BJ (cell line): ENCODE data around the gene TP53RK. TPM values are rescaled to one million over a fixed set of nuclear protein-coding genes. Genes with fewer than 3 reads are reported as not detected.

Source experiments
- CTCF ChIA-PET: fragments of 350-600 bp; formaldehyde crosslinking; extraction: SDS; loops from one replicate; lab custom pipeline; 2021; ENCODE audit warnings: antibody characterized with exemption, inconsistent platforms; lab: Yijun Ruan, JAX
- POLR2A ChIA-PET: fragments of 300-600 bp; sonication (Branson Sonifier 250); formaldehyde crosslinking; extraction: SDS; loops from one replicate; lab custom pipeline; 2021; ENCODE audit warnings: antibody characterized with exemption; lab: Charles Lee
- DNase-seq: peaks from one replicate; pipeline ENCODE4 v3.0.0-alpha.2; 2011; ENCODE audit warnings: low read depth
- H3K27me3 ChIP-seq: 2 replicates; pipeline ENCODE4 v1.6.0; 2011; ENCODE audit warnings: low read length; ENCODE audit not compliant: control insufficient read depth, insufficient read depth
- H3K36me3 ChIP-seq: 2 replicates; pipeline ENCODE4 v1.5.1; 2011; ENCODE audit warnings: low read length; ENCODE audit not compliant: control insufficient read depth, insufficient read depth
- H3K4me3 ChIP-seq: 2 replicates; pipeline ENCODE4 v1.5.1; 2011; ENCODE audit warnings: low read depth, mild to moderate bottlenecking, control low read depth, low read length
- CTCF ChIP-seq: IDR thresholded peaks from 2 replicates; pipeline ENCODE4 v1.5.1; 2011; ENCODE audit warnings: low read depth, mild to moderate bottlenecking, control low read depth, inconsistent platforms, low read length, moderate library complexity; ENCODE audit not compliant: insufficient read depth
- polyA plus RNA-seq: library from polyadenylated mRNA; depleted of rRNA; stranded (reverse); fragments of >200 nt; gene quantifications from 2 replicates; pipeline ENCODE4 v1.2.3, GENCODE V29; 2011

TP53RK gene
- polyA plus RNA-seq, 1 experiment = 7.2 TPM

GRCh38 chr20:46644733-46645132 is 44.5 kb downstream of the TP53RK start:
- Histone ChIP-seq H3K36me3 (no peaks in the 10 kb centered on the region), H3K4me3 (no peak overlapping the region), H3K27me3 (no peaks in the 10 kb centered on the region)
- POLR2A ChIA-PET = no interaction called here
- CTCF ChIA-PET = interaction anchor here (0.9 kb wide), 2 partner anchors 12 to 41 kb away, joined by 3 read pairs; no protein-coding TSS in a partner anchor
- no peak for DNase-seq
- no peak for TF ChIP-seq CTCF

- ChIA-PET POLR2A (no interaction called here), CTCF (no interaction called here)
These were observed 45.1 kb downstream of the TP53RK start for GRCh38 chr20:46644160-46644559.

GRCh38 chr20:46642969-46643343 is 46.3 kb downstream of the TP53RK start:
- no peaks in the 10 kb centered on the region for H3K36me3 ChIP-seq
- TF ChIP-seq CTCF = no peak
- CTCF ChIA-PET = interaction anchor here (1.7 kb wide), 1 partner anchor 10 kb away, joined by 4 read pairs; no protein-coding TSS in a partner anchor

More at GRCh38 chr20:46644160-46644559, 45.1 kb downstream of the TP53RK start:
- Histone ChIP-seq H3K4me3 (no peak overlapping the region), H3K36me3 (no peaks in the 10 kb centered on the region), H3K27me3 (no peaks in the 10 kb centered on the region)
- DNase-seq = no peak
- no peak for TF ChIP-seq CTCF

GRCh38 chr20:46642265-46642968 is 46.8 kb downstream of the TP53RK start:
- Histone ChIP-seq H3K27me3 (no peaks in the 10 kb centered on the region), H3K36me3 (no peaks in the 10 kb centered on the region), H3K4me3 (no peak overlapping the region)
- no peak for TF ChIP-seq CTCF
- POLR2A ChIA-PET = no interaction called here
- CTCF ChIA-PET = interaction anchor here (1.7 kb wide), 1 partner anchor 9 kb away, joined by 4 read pairs; no protein-coding TSS in a partner anchor
- DNase-seq = no peak

More at GRCh38 chr20:46642969-46643343, 46.3 kb downstream of the TP53RK start:
- no peak for DNase-seq
- Histone ChIP-seq H3K4me3 (no peak overlapping the region), H3K27me3 (no peaks in the 10 kb centered on the region)
- POLR2A ChIA-PET = no interaction called here

- POLR2A ChIA-PET = no interaction called here
These were observed 47.8 kb downstream of the TP53RK start for GRCh38 chr20:46641424-46641823.

More at GRCh38 chr20:46641424-46641823, 47.8 kb downstream of the TP53RK start:
- H3K27me3 ChIP-seq = no peaks in the 10 kb centered on the region
- TF ChIP-seq CTCF = no peak
- CTCF ChIA-PET = interaction anchor here (0.8 to 1.7 kb wide), 2 partner anchors 8 to 12 kb away, joined by 3 to 4 read pairs; no protein-coding TSS in a partner anchor
- no peaks in the 10 kb centered on the region for H3K36me3 ChIP-seq
- no peak for DNase-seq
- H3K4me3 ChIP-seq = no peak overlapping the region
